Activated naive CD8-positive, alpha-beta T cell treated with anti-CD3 and anti-CD28 coated beads, Interleukin-2, amount 10 ng/mL, durations not matched to agents 7 days and 5 days (primary cell): ENCODE results near the gene GMFB. TPM values are rescaled to one million over a fixed set of nuclear protein-coding genes. Genes with fewer than 3 reads are reported as not detected.
A peak's percentile ranks its signal among the peaks of the same experiment; 100 is the strongest.

Experiments
- ATAC-seq: fragments of 150-1000 bp; cut with Tn5 transposase; one replicate; pipeline ENCODE4 v1.10.0; 2021; ENCODE audit warnings: low read depth, moderate library complexity
- POLR2A ChIA-PET: fragments of 350-600 bp; sonication (Branson Sonifier 250); formaldehyde crosslinking; loops from one replicate; lab custom pipeline; 2021; ENCODE audit warnings: antibody characterized with exemption; lab: Charles Lee
- DNase-seq: peaks from one replicate; pipeline ENCODE4 v3.0.0; 2021
- H3K27ac Mint-ChIP-seq: one replicate; pipeline ENCODE4 v1.8.0; 2022; ENCODE audit warnings: mild to moderate bottlenecking, mixed read lengths
- H3K27me3 Mint-ChIP-seq: one replicate; pipeline ENCODE4 v1.8.0; 2022; ENCODE audit warnings: mild to moderate bottlenecking, moderate library complexity, mixed read lengths
- H3K36me3 Mint-ChIP-seq: one replicate; pipeline ENCODE4 v1.8.0; 2021; ENCODE audit warnings: mild to moderate bottlenecking, mixed read lengths
- H3K4me1 Mint-ChIP-seq: one replicate; pipeline ENCODE4 v1.8.0; 2021; ENCODE audit warnings: mixed read lengths
- H3K4me3 Mint-ChIP-seq: one replicate; pipeline ENCODE4 v1.8.0; 2022; ENCODE audit warnings: mild to moderate bottlenecking, moderate library complexity, mixed read lengths
- H3K9me3 Mint-ChIP-seq: one replicate; pipeline ENCODE4 v1.8.0; 2021; ENCODE audit warnings: mixed read lengths
- total RNA-seq, 2 experiments: library from RNA; stranded (reverse); gene quantifications; one replicate each; pipeline ENCODE4 v1.2.3, GENCODE V29; 2021

GMFB gene
- total RNA-seq, 2 experiments from 2014 or later: 31.3 to 36.4 TPM

DNA sequence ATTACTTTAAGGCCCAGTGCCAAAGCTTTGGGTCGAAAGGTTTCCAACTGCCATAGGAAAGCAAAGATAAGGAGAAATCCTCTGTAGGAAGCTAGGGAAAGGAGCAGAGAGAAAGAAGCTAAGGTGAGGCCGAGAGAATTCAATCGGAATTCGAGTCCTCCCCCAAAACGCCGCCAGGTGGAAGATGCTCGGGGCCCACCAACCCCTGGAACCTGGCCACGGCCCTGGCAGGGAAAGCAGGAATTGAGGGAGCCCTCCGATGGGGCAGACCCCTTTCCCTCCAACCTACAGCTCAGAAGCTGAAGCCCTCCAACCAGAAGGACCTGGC, 498 bp downstream of the GMFB start:
- Mint-ChIP-seq H3K9me3 (no peaks in the 10 kb centered on the region), H3K36me3 (peaks cover 13% of the 10 kb centered on the region), H3K4me3 (peak overlapping the region; percentile 91), H3K27ac (peak overlapping the region; percentile 85), H3K27me3 (no peaks in the 10 kb centered on the region), H3K4me1 (peaks cover 43% of the 10 kb centered on the region)
- POLR2A ChIA-PET: interaction anchor here (1.0 to 3.0 kb wide), 4 partner anchors 17 to 538 kb away, joined by 3 to 17 read pairs (median 6); partner anchors contain the start of genes CGRRF1, SAMD4A and WDHD1
- ATAC-seq: no peak
- no peak for DNase-seq

DNA sequence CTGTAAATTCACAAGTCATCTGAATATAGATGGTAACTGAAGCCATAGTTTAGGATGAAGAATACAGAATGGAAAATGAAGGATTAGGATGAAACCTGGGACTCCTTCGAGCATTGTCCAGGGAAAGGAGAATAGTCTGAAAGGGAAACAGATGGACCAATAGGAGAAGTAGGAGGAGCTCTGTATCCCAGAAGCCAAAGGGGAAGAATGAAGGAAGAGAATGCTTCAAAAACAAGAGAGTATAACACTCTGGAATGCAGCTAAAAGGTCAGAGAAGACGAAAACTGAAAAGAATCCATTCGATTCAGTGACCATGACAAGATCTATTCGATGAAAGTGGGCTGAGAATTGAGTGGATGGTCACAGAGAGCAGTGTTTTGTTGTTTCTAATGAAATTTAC, 1.0 kb downstream of the GMFB start:
- peak overlapping the region; percentile 85 for H3K27ac Mint-ChIP-seq
- no peaks in the 10 kb centered on the region for H3K9me3 Mint-ChIP-seq
- POLR2A ChIA-PET: interaction anchor here (1.0 to 3.0 kb wide), 4 partner anchors 16 to 539 kb away, joined by 3 to 17 read pairs (median 6); partner anchors contain the start of genes CGRRF1, SAMD4A and WDHD1
- peak overlapping the region; percentile 91 for H3K4me3 Mint-ChIP-seq
- DNase-seq (no peak), ATAC-seq (no peak)
- H3K4me1 Mint-ChIP-seq: peaks cover 45% of the 10 kb centered on the region
- peaks cover 18% of the 10 kb centered on the region for H3K36me3 Mint-ChIP-seq
- no peaks in the 10 kb centered on the region for H3K27me3 Mint-ChIP-seq

DNA sequence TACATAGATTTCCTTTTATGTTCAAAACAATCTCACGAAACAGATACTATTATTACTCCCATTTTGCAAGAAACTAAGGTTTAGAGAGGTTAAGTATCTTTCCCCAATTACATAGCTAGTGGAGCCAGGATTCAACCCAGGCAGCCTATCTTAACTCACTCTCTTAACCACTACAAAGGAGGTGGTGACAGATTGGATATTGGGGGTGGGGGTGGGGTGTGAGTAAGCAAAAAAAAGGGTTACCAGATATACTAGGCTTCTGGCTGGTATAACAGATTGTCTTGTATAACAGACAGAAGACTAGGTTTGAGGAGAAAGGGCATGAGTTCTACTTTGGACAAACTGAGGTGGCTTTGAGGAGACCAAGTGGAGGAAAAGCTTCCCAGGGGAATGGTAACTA, 2.1 kb downstream of the GMFB start:
- Mint-ChIP-seq H3K27me3 (no peaks in the 10 kb centered on the region), H3K36me3 (peaks cover 20% of the 10 kb centered on the region), H3K9me3 (no peaks in the 10 kb centered on the region), H3K4me3 (peak overlapping the region; percentile 56), H3K27ac (no peak overlapping the region), H3K4me1 (peaks cover 45% of the 10 kb centered on the region)
- ATAC-seq (no peak), DNase-seq (no peak)
- POLR2A ChIA-PET: interaction anchor here (3.0 kb wide), 1 partner anchor 23 kb away, joined by 17 read pairs; the partner anchor contains the start of gene CGRRF1

DNA sequence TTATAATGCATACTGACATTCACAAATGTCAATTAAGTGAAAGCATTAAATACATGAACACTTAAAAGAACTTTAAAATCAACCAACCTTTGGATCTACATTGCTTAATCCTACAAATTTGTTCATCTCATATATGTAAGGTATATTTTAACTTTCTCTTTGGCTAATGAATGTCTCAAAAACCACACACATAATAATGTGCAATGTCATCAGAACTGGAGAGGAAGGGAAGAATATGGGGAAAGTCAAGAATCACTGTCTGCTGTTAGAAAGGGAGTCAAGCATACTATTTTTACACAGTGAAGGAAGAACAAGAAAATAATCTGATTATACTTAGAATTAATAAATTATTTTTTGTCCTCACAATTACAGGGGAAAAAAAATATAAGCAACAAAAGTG, 4.9 kb downstream of the GMFB start:
- Mint-ChIP-seq H3K36me3 (peaks cover 22% of the 10 kb centered on the region), H3K27ac (no peak overlapping the region), H3K27me3 (no peaks in the 10 kb centered on the region), H3K4me3 (peak overlapping the region; percentile 5), H3K9me3 (no peaks in the 10 kb centered on the region), H3K4me1 (peaks cover 29% of the 10 kb centered on the region)
- POLR2A ChIA-PET: no interaction called here
- ATAC-seq (no peak), DNase-seq (no peak)

DNA sequence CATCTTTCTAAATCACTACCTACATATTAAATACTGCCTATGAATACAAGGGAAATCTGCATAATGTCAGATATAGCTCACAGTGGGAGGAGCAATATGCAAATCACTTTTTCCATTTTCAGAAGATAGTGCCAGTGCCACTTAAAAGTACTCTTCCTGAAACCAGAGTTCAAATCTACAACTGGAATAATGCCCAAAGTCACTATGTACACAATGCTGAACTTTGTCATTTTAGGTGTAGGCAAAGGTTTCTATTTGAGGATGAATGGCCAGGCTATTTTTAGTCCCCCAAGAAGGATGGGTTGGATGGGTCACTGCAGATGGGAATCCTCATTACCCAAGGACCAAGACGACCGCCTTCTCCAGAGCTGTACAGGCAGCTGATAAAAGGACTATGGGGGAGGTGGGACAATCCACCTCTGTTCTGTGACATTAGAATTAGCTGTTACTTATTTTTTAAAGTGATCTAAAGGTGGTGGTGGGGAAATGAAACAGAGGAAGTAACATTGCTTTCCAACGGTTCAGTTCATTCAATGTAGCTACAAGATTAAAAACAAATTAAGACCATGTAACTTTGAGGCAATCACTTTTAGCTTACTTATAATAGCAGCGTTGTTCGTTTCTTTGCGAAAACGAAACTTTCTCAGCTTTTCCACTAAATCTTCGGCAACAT, 5.6 kb downstream of the GMFB start:
- POLR2A ChIA-PET: no interaction called here
- Mint-ChIP-seq H3K27me3 (no peaks in the 10 kb centered on the region), H3K36me3 (peaks cover 27% of the 10 kb centered on the region), H3K9me3 (no peaks in the 10 kb centered on the region), H3K27ac (no peak overlapping the region), H3K4me3 (no peak overlapping the region), H3K4me1 (peaks cover 29% of the 10 kb centered on the region)
- no peak for DNase-seq
- no peak for ATAC-seq

DNA sequence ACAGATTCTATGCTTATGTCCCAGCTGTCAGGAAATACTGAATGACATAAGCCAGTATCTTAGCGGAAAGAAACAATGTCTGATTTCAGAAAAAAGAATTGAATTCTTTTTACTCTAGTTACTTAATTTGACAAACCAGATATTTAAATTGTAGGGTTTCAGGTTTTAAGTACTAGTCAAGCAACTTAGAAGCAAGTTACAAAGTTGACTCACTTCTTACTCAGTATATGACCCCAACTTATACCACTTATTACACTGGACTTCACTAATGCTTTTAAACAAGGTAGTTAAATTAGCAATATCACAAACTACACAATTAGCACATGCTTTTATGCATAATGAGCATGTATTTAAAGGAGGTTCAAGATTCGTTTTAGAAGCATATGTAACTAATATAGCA, 7.1 kb downstream of the GMFB start:
- Mint-ChIP-seq H3K27ac (no peak overlapping the region), H3K4me1 (peaks cover 23% of the 10 kb centered on the region), H3K36me3 (peaks cover 32% of the 10 kb centered on the region), H3K9me3 (no peaks in the 10 kb centered on the region), H3K27me3 (no peaks in the 10 kb centered on the region), H3K4me3 (no peak overlapping the region)
- POLR2A ChIA-PET: no interaction called here
- DNase-seq (no peak), ATAC-seq (no peak)

DNA sequence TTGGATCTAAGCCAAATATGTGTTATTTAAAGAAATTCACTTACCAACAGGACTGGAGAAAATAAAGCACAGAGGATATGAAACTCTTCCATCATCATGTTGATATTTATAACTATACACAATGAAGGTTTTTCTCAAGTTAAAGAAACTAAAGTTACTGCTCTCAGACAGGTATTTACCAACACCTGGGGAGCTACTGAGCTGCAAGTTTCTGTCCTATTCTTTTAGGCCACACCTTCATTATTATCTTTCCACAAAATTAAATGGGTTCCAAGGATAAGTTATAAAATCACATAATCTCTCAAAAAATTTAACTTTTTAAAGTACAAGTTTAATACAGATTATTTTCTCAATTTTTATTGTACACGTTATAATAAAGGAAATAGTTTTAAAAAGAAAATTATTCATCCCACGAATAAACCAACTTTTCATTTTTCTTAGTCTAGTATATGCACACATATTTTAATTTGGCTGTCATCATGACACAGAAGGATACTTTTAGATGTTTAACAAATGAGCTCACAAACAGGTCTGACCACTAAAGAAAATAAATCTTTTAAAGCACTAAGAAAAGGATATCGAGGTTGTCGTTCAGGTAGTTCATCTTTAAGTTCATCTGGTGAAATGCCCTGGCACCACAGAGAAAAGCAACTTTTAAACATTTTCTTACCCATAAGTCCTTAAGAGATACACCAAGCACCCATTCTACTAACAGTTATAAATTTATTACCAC, 7.8 kb downstream of the GMFB start:
- Mint-ChIP-seq H3K4me1 (peaks cover 16% of the 10 kb centered on the region), H3K27ac (no peak overlapping the region), H3K4me3 (no peak overlapping the region), H3K27me3 (no peaks in the 10 kb centered on the region), H3K36me3 (peaks cover 33% of the 10 kb centered on the region), H3K9me3 (no peaks in the 10 kb centered on the region)
- POLR2A ChIA-PET: no interaction called here
- DNase-seq: no peak
- ATAC-seq: no peak

DNA sequence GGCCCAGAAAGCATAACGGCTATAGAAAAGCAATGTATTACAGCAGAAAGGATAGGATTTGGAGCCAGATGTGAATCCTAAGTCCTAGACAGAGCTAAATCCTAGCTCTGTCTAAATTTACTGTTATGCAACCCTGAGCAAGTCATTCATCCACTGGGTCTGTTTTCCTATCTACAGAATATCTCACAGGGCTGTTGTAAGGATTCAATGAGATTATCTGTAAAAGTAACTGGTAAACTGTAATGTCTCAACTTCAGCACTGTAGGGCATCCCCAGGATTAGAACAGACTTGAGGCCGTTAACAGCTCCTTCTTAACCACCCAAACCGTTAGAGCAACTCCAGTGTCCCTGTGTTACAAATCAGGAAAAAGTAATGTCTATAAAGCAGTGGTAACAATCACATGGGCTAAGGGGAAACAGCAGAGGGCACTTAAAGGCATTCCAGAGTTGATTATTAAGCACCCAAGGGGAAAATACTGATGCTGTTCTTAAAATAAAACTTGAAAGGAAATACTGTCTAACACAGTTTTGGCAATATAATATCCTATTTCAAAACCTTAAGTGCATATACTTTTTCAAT, 10.1 kb downstream of the GMFB start:
- Mint-ChIP-seq H3K27ac (no peak overlapping the region), H3K4me1 (peaks cover 4% of the 10 kb centered on the region), H3K36me3 (peaks cover 30% of the 10 kb centered on the region), H3K9me3 (no peaks in the 10 kb centered on the region), H3K27me3 (no peaks in the 10 kb centered on the region), H3K4me3 (no peak overlapping the region)
- POLR2A ChIA-PET: no interaction called here
- ATAC-seq (no peak), DNase-seq (no peak)

DNA sequence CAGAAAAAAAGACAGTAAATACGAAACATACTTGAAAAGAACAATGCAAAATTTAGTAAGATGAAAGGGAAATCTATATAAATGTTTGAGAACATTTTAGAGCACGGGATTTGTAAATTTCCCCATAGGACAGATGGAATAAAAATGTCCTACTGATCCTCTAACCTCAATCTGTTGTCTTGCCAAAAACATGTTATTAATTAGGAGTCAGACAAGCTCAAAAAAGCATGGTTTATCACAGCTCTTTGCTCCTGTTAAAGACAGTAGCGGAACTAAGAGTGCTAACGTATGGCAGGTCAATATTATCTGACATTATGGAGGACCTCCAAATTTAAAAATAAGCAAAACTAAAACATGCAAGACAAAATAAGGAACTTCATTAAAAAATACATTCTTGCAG, 12.9 kb downstream of the GMFB start:
- no peaks in the 10 kb centered on the region for H3K4me1 Mint-ChIP-seq
- POLR2A ChIA-PET: no interaction called here
- ATAC-seq (no peak), DNase-seq (no peak)
- no peaks in the 10 kb centered on the region for H3K9me3 Mint-ChIP-seq
- peaks cover 26% of the 10 kb centered on the region for H3K36me3 Mint-ChIP-seq
- H3K27ac Mint-ChIP-seq: no peak overlapping the region
- H3K27me3 Mint-ChIP-seq: no peaks in the 10 kb centered on the region
- no peak overlapping the region for H3K4me3 Mint-ChIP-seq

DNA sequence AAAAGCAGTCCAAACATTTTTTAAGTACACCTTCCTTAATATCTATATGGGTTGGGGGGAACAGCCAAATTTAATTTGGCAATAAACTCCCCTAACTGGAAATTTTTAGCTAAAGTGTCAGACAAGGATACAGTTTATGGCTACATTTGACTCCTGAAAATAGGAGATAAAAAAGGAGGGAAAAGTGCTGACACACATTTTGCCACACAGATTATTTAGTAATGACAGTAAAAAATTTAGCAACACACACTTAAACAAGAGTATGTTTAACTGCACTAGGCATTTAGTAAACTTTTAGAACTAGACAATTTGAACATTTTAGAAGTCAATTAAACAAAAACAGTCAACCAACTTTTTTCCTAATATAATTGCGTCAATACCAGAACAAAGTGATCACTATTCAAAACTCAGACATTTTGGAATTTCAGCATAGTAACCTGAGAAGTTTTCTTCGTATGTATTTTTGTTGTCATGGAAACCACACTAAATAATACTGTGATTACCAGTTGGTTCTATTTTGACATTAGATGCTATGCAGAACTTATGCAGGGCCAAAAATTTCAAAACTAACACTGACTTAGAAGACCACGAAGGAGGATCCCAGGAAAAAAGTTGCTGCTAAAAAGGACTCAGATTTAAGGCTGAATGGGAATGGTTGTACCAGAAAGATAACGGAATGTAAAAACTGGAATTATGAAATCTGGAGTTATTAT, 13.4 kb downstream of the GMFB start:
- Mint-ChIP-seq H3K4me3 (no peak overlapping the region), H3K9me3 (no peaks in the 10 kb centered on the region), H3K27me3 (no peaks in the 10 kb centered on the region), H3K27ac (no peak overlapping the region), H3K4me1 (no peaks in the 10 kb centered on the region), H3K36me3 (peaks cover 26% of the 10 kb centered on the region)
- POLR2A ChIA-PET: no interaction called here
- no peak for ATAC-seq
- no peak for DNase-seq

DNA sequence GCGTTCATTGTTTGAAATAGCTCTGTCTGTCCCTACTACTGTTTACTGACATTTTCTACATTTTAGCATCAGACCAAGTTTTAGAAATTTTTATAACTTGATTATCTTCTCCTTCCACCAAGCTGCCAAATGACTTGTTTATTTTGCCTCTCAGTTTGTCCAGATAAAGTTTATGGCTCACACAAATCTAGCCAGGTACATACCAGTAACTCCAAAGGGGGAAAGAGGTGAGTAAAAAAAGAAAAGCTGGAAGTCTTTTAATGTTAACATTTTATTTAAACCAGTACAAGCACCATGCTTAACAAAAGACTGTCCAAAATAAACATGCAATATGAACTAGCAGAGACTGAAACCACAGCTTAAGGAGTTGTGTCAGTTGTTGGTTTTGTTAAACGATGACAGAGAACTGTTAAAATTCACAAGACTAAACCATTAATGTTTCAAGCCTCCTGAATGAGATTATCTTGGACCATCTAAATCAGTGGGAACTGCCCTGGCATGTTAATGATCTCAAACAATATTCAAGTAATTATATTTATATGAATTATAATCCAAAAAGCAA, 14.5 kb downstream of the GMFB start:
- Mint-ChIP-seq H3K4me1 (no peaks in the 10 kb centered on the region), H3K27ac (no peak overlapping the region), H3K27me3 (no peaks in the 10 kb centered on the region), H3K9me3 (no peaks in the 10 kb centered on the region), H3K4me3 (no peak overlapping the region), H3K36me3 (peaks cover 27% of the 10 kb centered on the region)
- POLR2A ChIA-PET: no interaction called here
- no peak for ATAC-seq
- no peak for DNase-seq

DNA sequence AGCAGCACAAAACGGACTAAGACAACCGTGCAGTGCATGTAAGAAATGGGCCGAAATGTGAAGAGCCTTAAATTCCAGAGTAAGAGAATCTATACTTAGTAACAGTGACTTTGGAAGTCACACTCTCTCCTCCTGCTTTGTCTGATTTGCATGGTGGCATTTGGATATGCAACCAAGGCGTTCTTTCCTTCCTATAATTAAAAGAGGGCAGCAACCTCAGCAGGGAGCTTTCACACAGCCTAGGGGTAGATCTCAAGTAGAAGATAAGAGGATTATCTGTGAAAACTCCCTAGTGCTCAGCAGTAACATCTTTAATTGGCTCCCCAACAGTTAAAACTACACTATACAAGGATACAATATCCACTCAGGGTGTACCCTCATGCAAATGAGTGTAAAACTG, 16.5 kb downstream of the GMFB start:
- POLR2A ChIA-PET: no interaction called here
- Mint-ChIP-seq H3K27me3 (no peaks in the 10 kb centered on the region), H3K36me3 (peaks cover 20% of the 10 kb centered on the region), H3K4me3 (no peak overlapping the region), H3K4me1 (no peaks in the 10 kb centered on the region), H3K27ac (no peak overlapping the region), H3K9me3 (peaks cover 5% of the 10 kb centered on the region)
- ATAC-seq: no peak
- no peak for DNase-seq

DNA sequence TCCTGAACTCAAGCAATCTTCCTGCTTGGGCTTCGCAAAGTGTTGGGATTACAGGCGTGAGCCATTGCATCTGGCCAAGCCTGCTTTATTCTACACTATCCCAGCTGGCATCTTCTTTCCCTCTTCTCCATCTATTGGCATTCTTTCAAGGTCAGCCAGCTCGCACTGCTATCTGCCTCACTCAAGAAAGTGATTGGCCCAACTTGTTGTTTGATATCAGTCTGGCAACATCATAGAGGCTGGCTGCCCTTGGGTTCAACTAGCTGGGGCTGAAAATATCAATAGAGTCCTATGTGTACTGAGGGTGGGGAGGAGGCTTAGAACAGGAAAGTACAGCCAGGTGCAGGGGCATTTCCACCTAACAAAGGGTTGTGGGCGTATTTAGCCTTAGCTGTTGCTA, 17.1 kb downstream of the GMFB start:
- peaks cover 19% of the 10 kb centered on the region for H3K36me3 Mint-ChIP-seq

More for the DNA sequence above, 17.1 kb downstream of the GMFB start:
- Mint-ChIP-seq H3K27me3 (no peaks in the 10 kb centered on the region), H3K4me3 (no peak overlapping the region), H3K27ac (peak overlapping the region; percentile 34), H3K4me1 (no peaks in the 10 kb centered on the region), H3K9me3 (peaks cover 8% of the 10 kb centered on the region)
- DNase-seq (no peak), ATAC-seq (no peak)
- POLR2A ChIA-PET: interaction anchor here (1.2 kb wide), 1 partner anchor 17 kb away, joined by 4 read pairs; the partner anchor contains the start of gene GMFB
